Stimulated activated CD4-positive, alpha-beta T cell treated with anti-CD3 and anti-CD28 coated beads, Interleukin-1b, Interleukin-23, amount 100 ng/mL, for 24 hours (primary cell): ENCODE data around the gene GOLGB1.
"Not testable (repeated sequence)": the region's sequence is repeated elsewhere in the genome, so short reads cannot be mapped to it uniquely, and the experiment has no call there.

Source experiments
- DNase-seq, 4 experiments: peaks; one replicate each; pipeline ENCODE4 v3.0.0-alpha.2; 2020; ENCODE audit warnings: low read depth in 4 of 4, low spot score in 1 of 4

The GOLGB1 gene

DNA sequence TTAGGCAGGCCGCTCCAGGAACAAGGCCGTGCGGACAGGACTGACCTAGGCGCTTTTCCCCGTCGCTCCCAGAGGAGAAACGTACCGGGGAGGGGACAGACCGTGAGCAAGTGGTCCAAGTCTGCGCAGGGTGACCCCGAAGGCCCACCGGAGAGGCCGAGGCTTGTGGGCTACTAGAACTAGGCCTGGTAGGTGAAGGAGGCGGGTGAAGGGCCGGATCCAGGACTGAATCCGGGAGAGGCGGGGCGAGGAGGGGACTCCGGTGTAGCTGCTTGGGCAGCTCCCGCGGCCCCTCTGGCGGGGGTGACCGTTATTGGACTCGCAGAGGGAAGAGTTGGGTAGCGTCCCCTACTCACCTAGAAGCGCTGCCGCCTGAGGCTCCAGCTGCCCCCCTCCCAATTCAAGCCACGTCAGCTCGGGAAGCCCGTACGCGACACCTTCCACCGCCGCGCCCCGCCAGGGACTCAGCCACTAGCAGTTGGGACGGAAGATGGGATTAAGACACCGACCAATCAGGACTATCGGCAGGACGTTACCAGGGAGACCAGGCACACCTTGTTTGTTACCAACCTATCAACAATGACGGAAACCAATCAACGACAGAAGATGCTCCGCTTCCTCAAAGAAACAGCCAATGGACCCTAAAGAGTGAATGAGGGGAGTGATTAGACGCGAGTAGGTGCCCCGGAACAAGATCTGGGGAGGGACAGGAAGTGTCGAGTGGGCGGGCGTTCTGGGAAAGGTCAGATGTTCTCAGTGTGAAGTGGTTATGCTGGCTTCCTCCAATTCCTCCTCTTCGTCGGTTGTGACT lies at the start of gene GOLGB1:
Gene GOLGB1, minus strand, starts transcription at position 466 of the 811 bp plus-strand sequence. CDS start 18,770 bp downstream, outside the sequence.
- peak; percentile 69 to 86 (median 84) for DNase-seq

DNA sequence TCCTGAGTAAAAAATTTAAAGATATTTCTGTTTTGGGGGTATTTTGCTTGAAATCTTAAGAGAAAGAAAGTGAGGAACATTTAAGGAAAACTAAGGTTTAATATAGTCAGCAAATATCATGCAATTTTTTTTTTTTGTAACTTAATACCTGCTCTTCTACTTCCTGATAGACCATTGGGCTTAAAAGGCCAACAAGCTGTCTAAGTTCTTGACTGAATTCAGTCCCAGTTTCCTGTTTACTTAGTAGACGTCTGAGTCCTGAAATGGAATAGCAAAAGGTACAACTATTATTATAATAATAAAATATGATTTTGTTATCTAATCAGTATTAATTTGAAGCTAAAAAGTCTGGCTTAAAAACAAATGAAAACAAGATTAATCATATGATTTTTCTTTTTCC lies 47.4 kb upstream of the GOLGB1 start:
- DNase-seq = no peak

DNA sequence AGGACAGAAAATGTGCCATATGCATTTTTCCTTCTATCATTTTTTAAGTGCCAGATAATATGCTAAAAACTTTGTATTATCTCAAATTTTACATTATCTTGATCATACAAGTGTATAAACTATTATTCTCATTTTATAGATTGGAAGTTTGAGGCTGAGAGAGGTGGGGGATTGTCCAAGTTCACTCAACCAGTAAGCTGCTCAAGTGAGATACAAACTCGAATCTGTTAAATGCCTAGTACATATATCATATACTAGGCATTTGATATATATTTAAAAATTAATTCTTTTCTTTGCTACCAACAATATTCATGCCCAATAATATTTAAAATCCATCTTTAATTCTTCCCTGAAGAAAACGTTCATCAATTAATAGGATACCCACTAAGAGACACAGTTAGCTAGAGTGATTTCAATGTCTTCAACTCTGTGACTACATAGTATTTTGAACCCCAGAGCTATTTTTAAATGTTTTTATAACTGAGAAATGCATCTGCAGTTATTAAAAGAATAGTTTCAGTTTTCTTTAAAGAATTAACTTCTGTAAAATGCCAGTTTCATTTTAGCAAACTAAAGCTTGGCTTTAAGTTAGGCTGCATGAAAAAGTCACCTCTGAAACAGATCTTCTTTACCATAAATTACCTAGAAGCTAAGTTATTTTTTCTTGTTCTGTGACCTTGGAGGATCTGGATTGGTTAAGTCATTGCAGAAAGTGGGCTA lies 44.9 kb upstream of the GOLGB1 start:
- DNase-seq = no peak

DNA sequence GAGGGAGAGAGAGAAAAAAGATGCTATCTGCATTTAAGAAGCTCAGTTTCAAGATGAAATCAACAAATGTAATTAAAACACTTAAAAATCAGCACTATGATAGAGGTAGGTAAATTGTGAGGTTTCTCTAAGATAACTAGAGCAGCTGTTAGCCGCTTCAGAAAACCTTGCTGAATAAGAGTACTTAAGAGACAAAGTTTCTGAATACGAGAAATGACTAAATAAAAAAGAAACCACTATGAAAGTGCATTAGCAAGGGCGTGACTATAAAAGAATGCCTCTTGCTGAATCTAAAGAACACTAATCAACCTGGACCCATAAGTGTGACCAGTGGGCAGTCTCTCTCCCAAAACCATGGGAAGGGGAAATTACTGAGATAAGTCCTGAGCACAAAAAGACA lies 43.5 kb upstream of the GOLGB1 start:
- no peak for DNase-seq

GRCh38 chr3:121786485-121786884 lies 36.9 kb upstream of the GOLGB1 start:
- no peak for DNase-seq

DNA sequence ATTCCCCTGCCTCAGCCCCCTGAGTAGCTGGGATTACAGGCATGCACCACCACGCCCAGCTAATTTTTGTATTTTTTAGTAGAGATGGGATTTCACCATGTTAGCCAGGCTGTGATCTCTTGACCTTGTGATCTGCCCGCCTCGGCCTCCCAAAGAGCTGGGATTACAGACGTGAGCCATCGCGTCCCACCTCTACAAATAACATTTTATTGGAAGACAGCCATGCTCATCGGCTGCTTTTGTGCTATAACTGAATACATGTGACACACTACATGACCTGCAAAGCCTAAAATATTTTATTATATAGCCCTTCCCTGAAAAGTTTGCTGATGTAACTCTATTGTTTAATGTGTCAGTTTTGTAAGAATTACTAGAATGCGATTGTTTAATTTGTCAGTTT lies 33.2 kb upstream of the GOLGB1 start:
- DNase-seq = not testable (repeated sequence)

DNA sequence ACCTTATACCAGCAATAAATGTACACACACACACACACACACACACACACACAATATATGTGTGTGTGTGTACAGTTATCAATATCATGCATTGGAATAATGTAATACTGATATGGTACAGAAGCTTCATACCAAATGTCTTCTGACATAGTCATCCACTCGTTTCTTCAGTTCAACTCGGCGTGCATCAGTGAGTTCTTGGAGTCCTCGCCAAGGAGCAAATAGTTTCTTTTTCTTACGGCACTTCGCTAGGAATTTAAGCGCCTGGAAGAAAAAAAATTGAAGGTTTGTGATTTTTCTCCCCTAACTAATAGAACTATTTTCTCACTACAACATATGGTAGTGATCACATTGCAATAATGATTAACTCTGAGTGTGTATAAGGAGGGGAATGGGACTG lies 32.1 kb upstream of the GOLGB1 start:
- no peak for DNase-seq

GRCh38 chr3:121775095-121775494 lies 25.6 kb upstream of the GOLGB1 start:
- DNase-seq = not testable (repeated sequence)

DNA sequence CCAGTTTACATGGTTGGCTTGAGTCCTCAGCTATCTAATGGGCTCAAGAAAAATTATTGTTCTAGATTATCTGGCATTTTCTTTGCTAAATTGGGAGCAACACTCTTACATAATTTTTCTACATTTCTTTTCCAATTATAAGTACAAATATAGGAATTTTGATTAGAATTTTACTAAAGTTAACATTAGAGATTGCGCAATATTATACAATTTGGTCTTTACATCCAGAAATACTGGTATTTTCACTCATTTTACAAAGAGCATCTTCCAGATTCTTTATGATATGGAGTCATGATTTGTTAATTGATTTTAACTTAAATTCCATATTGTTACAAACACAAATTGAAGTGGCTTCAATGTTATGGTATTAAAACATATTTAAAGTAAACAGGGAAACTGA lies 19.7 kb upstream of the GOLGB1 start:
- DNase-seq = no peak

- no peak for DNase-seq
Measured at GRCh38 chr3:121768452-121768851, 18.9 kb upstream of the GOLGB1 start.

DNA sequence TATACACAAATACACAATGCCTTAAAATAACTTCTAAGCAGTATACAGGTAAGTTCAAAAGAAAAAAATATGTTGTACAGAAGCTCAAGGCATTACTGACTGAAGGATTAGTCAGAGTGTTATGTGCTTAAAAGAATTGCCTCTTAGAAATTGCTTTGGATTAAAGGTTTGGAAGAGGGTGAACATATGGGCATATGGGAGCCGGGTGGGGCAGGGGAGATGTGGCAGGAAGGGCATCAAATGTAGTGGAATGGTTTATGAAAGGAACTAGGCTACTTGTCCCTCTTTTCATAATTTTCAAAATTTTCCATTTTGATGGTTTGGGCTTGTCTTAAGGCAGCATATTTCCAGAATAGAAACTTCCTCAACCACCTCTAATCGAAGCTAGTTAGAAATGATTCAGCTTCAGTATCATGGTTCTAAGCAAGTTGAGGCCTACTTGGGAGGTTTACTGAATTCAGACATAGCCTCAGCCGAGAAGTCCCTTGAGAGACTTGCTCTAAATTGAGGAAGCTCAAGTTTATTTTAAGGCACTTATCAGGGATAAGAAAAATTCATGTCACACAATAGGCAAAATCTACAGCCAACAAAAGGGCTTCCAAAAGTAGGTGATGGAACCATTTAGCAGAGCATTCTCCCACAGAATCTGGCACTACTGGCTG lies 10.1 kb upstream of the GOLGB1 start:
- DNase-seq = no peak

DNA sequence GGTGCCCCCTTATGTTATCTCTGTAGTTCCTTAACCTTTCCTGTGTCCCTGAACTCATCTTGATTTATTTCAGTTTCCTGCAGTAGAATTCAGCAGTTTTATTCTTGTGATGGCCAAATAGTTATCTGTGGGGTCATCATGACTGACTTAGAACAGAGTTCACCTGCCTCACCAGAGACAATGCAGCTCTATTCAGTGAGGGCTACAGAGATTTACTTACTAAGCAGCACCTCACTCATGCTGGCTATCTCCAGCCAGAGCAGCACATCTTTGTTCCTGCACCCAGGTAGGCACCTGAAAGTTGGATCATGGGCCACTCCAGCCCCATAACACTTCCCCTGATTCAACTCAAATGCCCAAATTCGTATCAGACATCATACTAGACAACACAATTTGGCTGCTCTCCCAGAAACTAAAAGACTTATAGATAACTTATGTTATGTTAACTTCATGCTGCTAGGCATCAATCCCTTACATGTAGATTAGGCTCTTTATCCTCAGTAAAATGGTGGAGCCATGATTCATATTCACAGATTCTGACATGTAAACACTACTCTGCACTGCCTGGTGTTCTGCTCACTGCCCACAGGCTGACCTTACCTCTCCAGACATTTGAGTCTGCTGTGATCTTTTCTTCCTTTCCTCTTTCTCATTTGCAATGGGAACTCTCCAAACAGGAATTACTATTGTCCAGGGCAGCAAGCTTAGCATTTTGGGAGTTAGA lies 9.3 kb upstream of the GOLGB1 start:
- DNase-seq = no peak

DNA sequence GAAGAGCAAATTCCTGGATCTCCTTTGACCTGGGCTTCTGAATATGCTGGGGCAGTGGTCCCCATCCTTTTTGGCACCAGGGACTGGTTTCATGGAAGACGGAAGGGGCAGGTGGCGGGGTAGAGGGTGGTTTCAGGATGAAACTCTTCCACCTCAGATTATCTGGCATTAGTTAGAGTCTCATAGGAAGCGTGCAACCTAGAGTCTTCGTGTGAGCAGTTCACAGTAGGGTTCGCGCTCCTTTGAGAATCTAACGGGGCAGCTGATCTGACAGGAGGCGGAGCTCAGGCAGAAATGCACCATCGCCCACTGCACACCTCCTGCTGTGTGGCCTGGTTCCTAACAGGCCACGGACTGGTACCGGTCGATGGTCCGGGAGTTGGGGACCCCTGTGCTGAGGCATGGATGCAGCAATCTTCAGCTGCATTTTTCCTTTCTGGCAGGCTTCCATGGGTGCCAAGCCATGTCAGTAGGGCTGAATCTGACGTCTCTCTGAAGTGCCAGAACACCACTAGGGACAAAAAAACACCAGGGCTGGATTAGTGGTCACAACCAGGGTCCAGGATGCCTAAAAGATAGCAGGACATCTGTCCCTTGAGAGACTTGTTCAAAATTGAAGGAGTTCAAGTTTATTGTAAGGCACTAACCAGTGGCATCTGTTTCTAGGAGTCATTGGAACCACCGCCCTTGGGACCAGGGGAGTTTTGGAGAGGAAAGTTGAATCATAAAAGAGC lies 8.4 kb upstream of the GOLGB1 start:
- DNase-seq = no peak

DNA sequence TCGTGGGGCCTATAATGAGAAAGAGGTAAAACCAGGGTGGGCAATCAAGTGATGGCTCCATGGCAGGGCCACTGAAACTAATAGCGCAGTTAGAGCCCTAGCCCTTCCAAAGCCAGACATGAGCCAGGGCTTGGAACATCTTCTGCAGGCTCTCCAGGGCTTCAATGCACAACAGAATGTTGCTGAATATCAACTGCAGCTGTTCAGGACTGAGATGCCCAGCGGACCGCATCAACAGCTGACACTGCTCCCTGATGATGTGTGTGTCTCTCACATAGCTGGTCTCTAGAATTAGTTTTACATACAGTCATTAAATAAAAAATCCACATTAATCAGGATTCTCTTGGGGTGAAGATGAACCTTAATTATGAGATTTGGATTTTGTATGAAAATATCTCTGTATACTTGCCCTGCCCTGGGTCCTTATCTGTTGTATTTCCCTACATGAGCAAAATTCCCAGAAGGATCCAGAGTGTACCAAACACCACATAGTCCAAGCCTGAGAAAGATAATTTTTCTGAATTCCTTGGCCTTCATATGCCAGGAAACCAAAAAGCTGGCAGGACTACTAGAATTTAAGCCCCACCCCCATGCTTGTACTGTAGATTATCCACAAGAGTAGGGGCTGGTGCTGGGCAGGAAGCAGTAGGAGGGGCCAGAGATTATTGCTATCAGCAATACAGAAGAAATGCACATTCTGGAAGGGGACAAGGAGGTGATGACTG lies 7.7 kb upstream of the GOLGB1 start:
- no peak for DNase-seq

DNA sequence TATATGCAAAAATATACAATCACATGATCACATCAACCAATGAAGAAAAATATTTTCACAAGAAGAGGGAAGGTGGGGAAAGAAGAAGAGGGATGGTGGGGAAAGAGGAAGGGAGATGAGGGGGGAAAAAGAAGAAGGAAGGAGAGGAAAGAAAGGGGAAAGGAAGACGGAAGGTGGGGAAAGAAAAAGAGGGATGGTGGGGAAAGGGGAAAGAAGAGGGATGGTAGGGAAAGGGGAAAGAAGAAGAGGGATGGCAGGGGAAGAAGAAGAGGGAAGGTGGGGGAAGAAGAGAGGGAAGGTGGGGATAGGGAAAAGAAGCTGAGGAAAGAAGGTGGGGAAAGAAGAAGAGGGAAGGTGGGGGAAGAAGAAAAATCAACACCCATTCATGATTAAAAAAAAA lies 3.2 kb upstream of the GOLGB1 start:
- no peak for DNase-seq

- no peak for DNase-seq
Measured at GRCh38 chr3:121752261-121752660, 2.7 kb upstream of the GOLGB1 start.

DNA sequence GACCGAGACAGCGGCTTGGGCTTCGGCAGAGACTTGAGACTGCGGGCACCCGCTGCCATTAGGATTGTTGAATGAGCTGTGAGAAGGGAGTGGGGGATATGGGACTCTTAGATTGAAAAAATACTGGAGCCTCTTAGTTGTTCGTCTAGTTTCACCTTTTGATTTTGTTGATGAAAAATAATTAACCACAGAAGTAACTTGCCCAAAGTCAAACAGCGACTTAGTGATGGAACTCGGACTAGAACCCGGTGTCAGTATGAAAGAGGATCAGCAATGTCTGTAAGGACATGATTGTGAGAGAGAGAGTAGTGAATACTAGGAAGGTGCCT lies 510 bp upstream of the GOLGB1 start:
- no peak for DNase-seq

DNA sequence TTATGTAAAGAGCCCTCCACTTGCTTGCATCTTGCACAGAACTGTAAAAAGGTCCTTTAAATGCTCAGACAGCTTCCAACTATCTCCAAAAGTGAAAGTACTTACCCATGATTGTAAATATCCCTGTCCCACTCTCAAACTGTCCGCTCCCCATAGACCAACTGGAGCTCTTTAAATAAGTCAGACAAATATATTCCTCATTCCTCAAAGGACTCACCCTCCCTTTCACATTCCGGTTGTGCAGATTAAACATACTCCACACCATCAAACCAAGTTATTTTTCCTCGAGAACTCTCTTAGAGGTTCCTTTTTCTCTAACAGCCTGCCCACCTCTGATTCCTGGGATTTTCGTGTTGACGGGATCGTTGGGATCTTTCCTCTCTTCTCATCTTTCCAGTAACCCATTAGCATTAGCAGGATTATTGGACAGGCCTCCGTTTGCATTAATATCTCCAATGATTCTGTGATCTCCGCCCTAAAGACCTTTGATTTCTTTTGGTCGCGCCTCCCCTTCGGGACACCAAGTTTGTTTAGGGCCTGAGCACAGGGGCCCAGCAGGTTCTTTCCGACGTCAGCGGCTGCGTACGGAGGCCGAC lies 763 bp downstream of the GOLGB1 start:
- DNase-seq = no peak

- no peak for DNase-seq
Measured at GRCh38 chr3:121747976-121748375, 1.6 kb downstream of the GOLGB1 start.

DNA sequence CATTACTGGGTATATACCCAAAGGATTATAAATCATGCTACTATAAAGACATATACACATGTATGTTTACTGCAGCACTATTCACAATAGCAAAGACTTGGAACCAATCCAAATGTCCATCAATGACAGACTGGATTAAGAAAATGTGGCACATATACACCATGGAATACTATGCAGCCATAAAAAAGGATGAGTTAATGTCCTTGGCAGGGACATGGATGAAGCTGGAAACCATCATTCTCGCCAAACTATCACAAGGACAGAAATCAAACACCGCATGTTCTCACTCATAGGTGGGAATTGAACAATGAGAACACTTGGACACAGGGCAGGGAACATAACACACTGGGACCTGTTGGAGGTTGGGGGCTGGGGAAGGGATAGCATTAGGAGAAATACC lies 6.4 kb downstream of the GOLGB1 start:
- not testable (repeated sequence) for DNase-seq
